Neuronal stem cell (in vitro differentiated cells): ENCODE results near the gene ANKRD31.
"Not testable (repeated sequence)": the region's sequence is repeated elsewhere in the genome, so short reads cannot be mapped to it uniquely, and the experiment has no call there.

ENCODE experiments used
- DNase-seq: peaks from one replicate; pipeline ENCODE4 v3.0.0-alpha.2; 2013; ENCODE audit warnings: low spot score
- H2AFZ ChIP-seq: one replicate; pipeline ENCODE4 v1.6.1; 2013; ENCODE audit warnings: mild to moderate bottlenecking, low read length, inconsistent platforms
- H2AK5ac ChIP-seq: 2 replicates; pipeline ENCODE4 v1.6.1; 2013; ENCODE audit warnings: low read depth, mild to moderate bottlenecking, inconsistent platforms, low read length, moderate library complexity, mixed read lengths
- H2BK120ac ChIP-seq: 2 replicates; pipeline ENCODE4 v1.6.1; 2013; ENCODE audit warnings: low read depth, mild to moderate bottlenecking, inconsistent platforms, low read length, moderate library complexity, mixed read lengths
- H2BK12ac ChIP-seq: one replicate; pipeline ENCODE4 v1.6.1; 2013; ENCODE audit warnings: low read length, inconsistent platforms
- H2BK15ac ChIP-seq: 2 replicates; pipeline ENCODE4 v1.6.1; 2013; ENCODE audit warnings: mild to moderate bottlenecking, low read length, inconsistent platforms, mixed read lengths
- H2BK5ac ChIP-seq: one replicate; pipeline ENCODE4 v1.6.1; 2013; ENCODE audit warnings: inconsistent platforms, mild to moderate bottlenecking, low read length, moderate library complexity
- H3K14ac ChIP-seq: one replicate; pipeline ENCODE4 v1.6.1; 2013; ENCODE audit warnings: low read length, inconsistent platforms
- H3K18ac ChIP-seq: 2 replicates; pipeline ENCODE4 v1.6.1; 2013; ENCODE audit warnings: low read length, inconsistent platforms
- H3K23ac ChIP-seq: 2 replicates; pipeline ENCODE4 v1.6.1; 2013; ENCODE audit warnings: low read depth, mild to moderate bottlenecking, mixed read lengths, low read length, inconsistent platforms; ENCODE audit not compliant: poor library complexity
- H3K27ac ChIP-seq: replicated peaks from 3 replicates; pipeline ENCODE4 v1.5.1; 2013; ENCODE audit warnings: low read length, inconsistent platforms
- H3K27me3 ChIP-seq, 3 experiments: 2 replicates each; pipeline ENCODE4 v1.6.1; 2013; ENCODE audit warnings: low read length in 3 of 3, mild to moderate bottlenecking in 2 of 3, inconsistent platforms in 1 of 3, low read depth in 1 of 3, mixed read lengths in 1 of 3, moderate library complexity in 1 of 3; ENCODE audit not compliant: control insufficient read depth in 3 of 3, insufficient read depth in 3 of 3
- H3K36me3 ChIP-seq, 2 donors: replicated peaks in 1 of 2; 2 replicates each; pipeline ENCODE4 v1.6.1; 2013; ENCODE audit warnings: low read length in 2 of 2; ENCODE audit not compliant: control insufficient read depth in 2 of 2, insufficient read depth in 2 of 2
- H3K4ac ChIP-seq: 2 replicates; pipeline ENCODE4 v1.6.1; 2013; ENCODE audit warnings: inconsistent platforms, mild to moderate bottlenecking, low read length, moderate library complexity
- H3K4me1 ChIP-seq, 2 donors: 1 replicate in 1 of 2; 2 replicates in 1 of 2; pipeline ENCODE4 v1.6.1; 2013; ENCODE audit warnings: low read length in 2 of 2, low read depth in 1 of 2; ENCODE audit not compliant: control insufficient read depth in 2 of 2, insufficient read depth in 1 of 2
- H3K4me2 ChIP-seq: one replicate; pipeline ENCODE4 v1.6.1; 2013; ENCODE audit warnings: mild to moderate bottlenecking, low read length, inconsistent platforms; ENCODE audit not compliant: insufficient read depth, poor library complexity, severe bottlenecking
- H3K4me3 ChIP-seq, 2 donors: 2 replicates each; pipeline ENCODE4 v1.5.1; 2013; ENCODE audit warnings: low read length in 2 of 2, mild to moderate bottlenecking in 2 of 2, inconsistent platforms in 1 of 2, moderate library complexity in 1 of 2
- H3K79me1 ChIP-seq: one replicate; pipeline ENCODE4 v1.6.1; 2013; ENCODE audit warnings: low read depth, mild to moderate bottlenecking, inconsistent platforms, low read length, moderate library complexity
- H3K9ac ChIP-seq: one replicate; pipeline ENCODE4 v1.6.1; 2013; ENCODE audit warnings: mild to moderate bottlenecking, low read depth, low read length, inconsistent platforms; ENCODE audit not compliant: poor library complexity
- H3K9me3 ChIP-seq, 2 donors: replicated peaks in 1 of 2; 2 replicates each; pipeline versions ENCODE3 to v1.6.1; 2013; ENCODE audit warnings: low read length in 2 of 2, mild to moderate bottlenecking in 2 of 2, inconsistent platforms in 1 of 2, low read depth in 1 of 2, mixed read lengths in 1 of 2, moderate library complexity in 1 of 2; ENCODE audit not compliant: control insufficient read depth in 2 of 2, insufficient read depth in 1 of 2
- H4K8ac ChIP-seq: one replicate; pipeline ENCODE4 v1.6.1; 2013; ENCODE audit warnings: low read depth, mild to moderate bottlenecking, inconsistent platforms, low read length, moderate library complexity
- H4K91ac ChIP-seq: one replicate; pipeline ENCODE4 v1.6.1; 2013; ENCODE audit warnings: low read length, low read depth, mild to moderate bottlenecking, inconsistent platforms; ENCODE audit not compliant: poor library complexity
- WGBS, 2 donors: extraction: QIAGEN DNeasy Blood & Tissue Kit; methylation state at CpG; one replicate each; pipeline ENCODE4 v1.1.7; 2013; ENCODE audit warnings: missing lambda C conversion rate in 2 of 2, mixed read lengths in 1 of 2; ENCODE audit not compliant: insufficient read length in 2 of 2, insufficient replicate concordance in 1 of 2; ENCODE audit errors: extremely low coverage in 2 of 2; 5-methylcytosine and 5-hydroxymethylcytosine counted together

Gene ANKRD31

DNA sequence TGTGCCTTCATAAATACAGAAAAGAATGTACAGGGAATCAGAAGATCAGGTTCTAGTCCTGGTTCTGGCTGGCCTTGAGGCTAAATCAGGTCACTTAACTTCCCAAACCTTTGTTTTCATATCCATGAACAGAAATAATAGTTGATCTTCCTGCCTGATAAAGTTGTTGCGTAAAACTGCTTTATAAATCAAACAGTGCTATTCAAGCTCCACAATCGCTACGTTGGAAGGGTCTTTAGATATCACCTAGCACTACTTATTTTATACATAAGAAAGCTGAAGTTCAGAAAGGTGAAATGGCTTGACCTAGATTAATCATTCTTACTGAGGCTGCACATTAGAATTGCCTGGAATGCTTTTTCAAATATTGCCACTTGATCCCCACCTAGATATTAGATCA lies 148.0 kb downstream of the ANKRD31 start:
- no peak overlapping the region for H3K23ac ChIP-seq
- no peak overlapping the region for H3K4me2 ChIP-seq
- H3K9me3 ChIP-seq: peaks cover 0 to 3% of the 10 kb centered on the region in 2 donors
- no peak overlapping the region for H2AFZ ChIP-seq
- no peaks in the 10 kb centered on the region for H3K27me3 ChIP-seq
- H3K4ac ChIP-seq: no peak overlapping the region
- WGBS, 2 donors: no CpG with 5 or more reads among the region's 3 CpGs
- no peak overlapping the region for H3K18ac ChIP-seq
- no peak overlapping the region for H2BK120ac ChIP-seq
- H2AK5ac ChIP-seq: no peak overlapping the region
- no peak overlapping the region for H4K8ac ChIP-seq
- DNase-seq: no peak
- H3K4me3 ChIP-seq: no peak overlapping the region
- H3K14ac ChIP-seq: no peak overlapping the region
- H2BK15ac ChIP-seq: no peak overlapping the region
- no peaks in the 10 kb centered on the region for H3K79me1 ChIP-seq
- no peak overlapping the region for H2BK5ac ChIP-seq
- H3K4me1 ChIP-seq: no peaks in the 10 kb centered on the region
- no peak overlapping the region for H2BK12ac ChIP-seq
- H3K27ac ChIP-seq: no peak overlapping the region
- H4K91ac ChIP-seq: no peak overlapping the region
- H3K36me3 ChIP-seq: no peaks in the 10 kb centered on the region
- no peak overlapping the region for H3K9ac ChIP-seq

DNA sequence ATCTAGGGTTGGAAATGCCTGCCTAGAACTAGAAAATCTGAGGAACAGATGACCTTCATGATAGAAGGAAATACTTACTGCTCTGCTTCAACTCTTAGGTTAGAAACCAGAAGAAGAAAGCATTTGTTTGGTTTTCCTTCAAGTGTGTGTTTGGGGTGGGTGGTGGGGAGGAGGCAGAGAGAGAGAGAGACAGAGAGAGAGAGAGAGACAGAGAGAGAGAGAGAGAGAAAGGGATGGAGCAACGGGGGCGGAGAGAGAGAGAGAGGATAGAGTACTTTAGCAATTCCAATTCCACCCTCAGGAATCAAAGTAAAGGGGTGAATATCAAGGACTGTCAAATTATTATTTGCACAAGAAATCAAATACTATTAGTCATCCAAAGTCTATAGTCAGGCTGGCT lies 155.2 kb downstream of the ANKRD31 start:
- Histone ChIP-seq H3K9ac (no peak overlapping the region), H3K4me1 (no peaks in the 10 kb centered on the region), H3K14ac (no peak overlapping the region), H4K8ac (no peak overlapping the region), H3K4me3 (no peak overlapping the region), H2BK15ac (no peak overlapping the region), H2AFZ (no peak overlapping the region), H2BK120ac (no peak overlapping the region), H3K9me3 (no peaks in the 10 kb centered on the region), H4K91ac (no peak overlapping the region), H3K27ac (no peak overlapping the region), H2BK5ac (no peak overlapping the region), H3K79me1 (no peaks in the 10 kb centered on the region), H2AK5ac (no peak overlapping the region), H3K23ac (no peak overlapping the region), H3K36me3 (no peaks in the 10 kb centered on the region), H2BK12ac (no peak overlapping the region), H3K4me2 (no peak overlapping the region), H3K4ac (no peak overlapping the region), H3K27me3 (no peaks in the 10 kb centered on the region), H3K18ac (no peak overlapping the region)
- no peak for DNase-seq
- no CpG with 5 or more reads among the region's 2 CpGs for WGBS, 2 donors

DNA sequence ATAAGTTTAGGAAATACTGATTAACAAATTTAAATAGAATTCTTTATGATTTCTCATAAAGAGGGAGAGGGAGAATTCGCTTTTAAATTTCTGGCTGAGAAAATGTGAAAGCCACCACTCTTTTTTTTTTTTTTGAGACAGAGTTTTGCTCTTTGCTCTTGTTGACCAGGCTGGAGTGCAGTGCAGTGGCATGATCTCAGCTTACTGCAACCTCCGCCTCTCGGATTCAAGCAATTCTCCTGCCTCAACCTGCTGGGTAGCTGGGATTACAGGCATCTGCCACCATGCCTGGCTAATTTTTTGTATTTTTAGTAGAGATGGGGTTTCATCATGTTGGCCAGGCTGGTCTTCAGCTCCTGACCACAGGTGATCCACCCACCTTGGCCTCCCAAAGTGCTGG lies 157.3 kb downstream of the ANKRD31 start:
- not testable (repeated sequence) for H3K9ac ChIP-seq, H3K4me3 ChIP-seq, H2BK120ac ChIP-seq, H2BK15ac ChIP-seq, H3K4ac ChIP-seq, H3K4me2 ChIP-seq, H4K8ac ChIP-seq, H2AFZ ChIP-seq, H3K4me1 ChIP-seq, H3K9me3 ChIP-seq, H3K27me3 ChIP-seq, H3K27ac ChIP-seq, H2AK5ac ChIP-seq, H3K23ac ChIP-seq, H3K36me3 ChIP-seq, H4K91ac ChIP-seq, H2BK12ac ChIP-seq, H3K79me1 ChIP-seq, H3K18ac ChIP-seq, H2BK5ac ChIP-seq, H3K14ac ChIP-seq, DNase-seq
- no CpG with 5 or more reads among the region's 3 CpGs for whole genome bisulfite sequencing, 2 donors

DNA sequence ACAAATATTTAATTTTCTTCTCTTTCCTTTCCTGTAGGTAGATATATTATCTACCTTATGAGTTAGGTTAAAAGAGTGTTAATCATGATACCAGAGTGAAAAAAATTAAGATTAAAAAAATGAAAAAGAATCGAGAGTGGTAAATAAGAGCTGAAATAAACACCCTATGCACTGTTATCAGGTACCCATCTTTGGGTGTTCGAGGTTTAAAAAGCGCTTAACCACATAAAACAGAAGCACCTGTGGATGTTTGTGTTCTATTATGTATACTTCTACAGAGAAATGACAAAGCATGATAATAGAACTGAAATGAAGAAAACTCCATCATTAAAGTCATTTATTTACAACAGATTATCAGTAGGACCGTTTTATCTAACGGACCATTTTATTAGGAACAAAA lies 158.7 kb downstream of the ANKRD31 start:
- Histone ChIP-seq H3K79me1 (no peaks in the 10 kb centered on the region), H3K4ac (no peak overlapping the region), H2BK120ac (no peak overlapping the region), H2AFZ (no peak overlapping the region), H2BK12ac (no peak overlapping the region), H3K36me3 (no peaks in the 10 kb centered on the region), H3K18ac (no peak overlapping the region), H4K91ac (no peak overlapping the region), H2BK15ac (no peak overlapping the region), H3K4me3 (no peak overlapping the region), H2BK5ac (no peak overlapping the region), H3K27me3 (peaks cover 0 to 11% (median 0%) of the 10 kb centered on the region in 3 experiments), H3K14ac (no peak overlapping the region), H3K4me1 (no peaks in the 10 kb centered on the region), H3K4me2 (no peak overlapping the region), H2AK5ac (no peak overlapping the region), H3K23ac (no peak overlapping the region), H4K8ac (no peak overlapping the region), H3K9ac (no peak overlapping the region), H3K9me3 (no peaks in the 10 kb centered on the region), H3K27ac (no peak overlapping the region)
- DNase-seq: no peak
- WGBS, 2 donors: no CpG with 5 or more reads among the region's 5 CpGs
